Cerebellar nuclear complex (tissue), 1 donor: ENCODE results near the gene EBNA1BP2.
"Not testable (repeated sequence)": the region's sequence is repeated elsewhere in the genome, so short reads cannot be mapped to it uniquely, and the experiment has no call there.

Source experiments
- DNase-seq, 2 experiments: peaks; one replicate each; lab custom pipeline; 2025; lab: John Stamatoyannopoulos, UW

Gene EBNA1BP2

GRCh38 chr1:43171312-43171875 is 696 bp downstream of the EBNA1BP2 start:
- no peak for DNase-seq

GRCh38 chr1:43165765-43166164 is 6.3 kb downstream of the EBNA1BP2 start:
- no peak for DNase-seq

GRCh38 chr1:43165162-43165561 is 6.9 kb downstream of the EBNA1BP2 start:
- DNase-seq = no peak

GRCh38 chr1:43156026-43156425 is 16.1 kb downstream of the EBNA1BP2 start:
- DNase-seq = no peak

GRCh38 chr1:43153443-43153842 is 18.6 kb downstream of the EBNA1BP2 start:
- no peak for DNase-seq

GRCh38 chr1:43152866-43153265 is 19.2 kb downstream of the EBNA1BP2 start:
- DNase-seq = no peak

GRCh38 chr1:43149889-43150288 is 22.2 kb downstream of the EBNA1BP2 start:
- no peak for DNase-seq

- no peak for DNase-seq
Measured at GRCh38 chr1:43147625-43148327, 24.3 kb downstream of the EBNA1BP2 start.

- DNase-seq = no peak
Measured at GRCh38 chr1:43144237-43144636, 27.9 kb downstream of the EBNA1BP2 start.

- no peak for DNase-seq
Measured at GRCh38 chr1:43143441-43143888, 28.6 kb downstream of the EBNA1BP2 start.

GRCh38 chr1:43140583-43140982 is 31.5 kb downstream of the EBNA1BP2 start:
- DNase-seq = no peak

- DNase-seq = no peak
Measured at GRCh38 chr1:43140010-43140409, 32.1 kb downstream of the EBNA1BP2 start.

- DNase-seq = not testable (repeated sequence)
Measured at GRCh38 chr1:43139295-43139694, 32.8 kb downstream of the EBNA1BP2 start.

GRCh38 chr1:43137445-43138052 is 34.5 kb downstream of the EBNA1BP2 start:
- no peak for DNase-seq

GRCh38 chr1:43135857-43136781 is 36.0 kb downstream of the EBNA1BP2 start:
- DNase-seq = no peak

GRCh38 chr1:43134640-43135039 is 37.5 kb downstream of the EBNA1BP2 start:
- DNase-seq = no peak

GRCh38 chr1:43134068-43134467 is 38.0 kb downstream of the EBNA1BP2 start:
- no peak for DNase-seq

GRCh38 chr1:43129426-43129825 is 42.7 kb downstream of the EBNA1BP2 start:
- no peak for DNase-seq

- DNase-seq = no peak
Measured at GRCh38 chr1:43128816-43129215, 43.3 kb downstream of the EBNA1BP2 start.

GRCh38 chr1:43123031-43123430 is 49.1 kb downstream of the EBNA1BP2 start:
- DNase-seq = no peak

GRCh38 chr1:43121256-43121900 is 50.7 kb downstream of the EBNA1BP2 start:
- DNase-seq = no peak
